HL-60 (cell line): ENCODE data around the gene OOEP.

Source experiments
- DNase-seq, 2 experiments: peaks; one replicate each; pipeline ENCODE4 v3.0.0-alpha.2; 2010 to 2020; ENCODE audit warnings: low read depth in 1 of 2, low spot score in 1 of 2
- H3K27ac ChIP-seq: fragments of 250-450 bp; sonication (Bioruptor Pico); replicated peaks from 2 replicates; pipeline ENCODE4 v1.5.1; 2020; ENCODE audit warnings: mild to moderate bottlenecking, moderate library complexity
- H3K27me3 ChIP-seq: fragments of 250-450 bp; sonication (Bioruptor Pico); 2 replicates; pipeline ENCODE4 v1.5.1; 2021; ENCODE audit warnings: mild to moderate bottlenecking, moderate library complexity; ENCODE audit not compliant: insufficient read depth, poor library complexity, severe bottlenecking
- H3K4me3 ChIP-seq: replicated peaks from 2 replicates; pipeline ENCODE4 v1.5.1; 2011; ENCODE audit warnings: mild to moderate bottlenecking, control low read depth, low read length; ENCODE audit not compliant: insufficient read depth
- CTCF ChIP-seq: IDR thresholded peaks from one replicate; pipeline ENCODE4 v1.5.1; 2011; ENCODE audit warnings: low read length, control low read depth, inconsistent platforms; ENCODE audit not compliant: insufficient read depth
- GABPA ChIP-seq: IDR thresholded peaks from 2 replicates; pipeline ENCODE4 v1.6.1; 2012; ENCODE audit warnings: low read depth
- POLR2AphosphoS5 ChIP-seq: IDR thresholded peaks from 2 replicates; pipeline ENCODE4 v1.6.1; 2012; ENCODE audit warnings: low read depth
- REST ChIP-seq: IDR thresholded peaks from 2 replicates; pipeline ENCODE4 v1.6.1; 2012; ENCODE audit warnings: low read depth; ENCODE audit not compliant: insufficient replicate concordance
- SPI1 ChIP-seq: IDR thresholded peaks from 2 replicates; pipeline ENCODE4 v1.6.1; 2012; ENCODE audit warnings: low read depth, mild to moderate bottlenecking, borderline replicate concordance
- long read RNA-seq: library from polyadenylated mRNA; unstranded; transcript quantifications from one replicate; pipeline ENCODE4 v2.0.0, GENCODE V29; 2020

Gene OOEP
- long read RNA-seq: 0 reads

- no peaks in the 10 kb centered on the region for H3K27me3 ChIP-seq
- no peak within 1 kb of the TSS for H3K27ac ChIP-seq
- no peak for DNase-seq
- TF ChIP-seq CTCF (no peak), REST (no peak), SPI1 (no peak), POLR2AphosphoS5 (no peak), GABPA (no peak)
- no peak within 1 kb of the TSS for H3K4me3 ChIP-seq
Measured at GRCh38 chr6:73369563-73369962, at the start of gene OOEP. OOEP (minus strand) TSS chr6:73369897; CDS start chr6:73369792, 105 bp downstream.

GRCh38 chr6:73418081-73418741, 48.5 kb upstream of the OOEP start:
- DNase-seq: no peak
- H3K27ac ChIP-seq: no peak overlapping the region

More at GRCh38 chr6:73418081-73418741, 48.5 kb upstream of the OOEP start:
- TF ChIP-seq SPI1 (no peak), GABPA (no peak), POLR2AphosphoS5 (no peak), CTCF (no peak), REST (no peak)
- Histone ChIP-seq H3K4me3 (no peak overlapping the region), H3K27me3 (no peaks in the 10 kb centered on the region)
